Fibroblast of lung (primary cell): ENCODE results near the gene HRAS. TPM values are rescaled to one million over a fixed set of nuclear protein-coding genes. Genes with fewer than 3 reads are reported as not detected.

Source experiments
- DNase-seq, 2 donors: peaks; one replicate each; pipeline versions ENCODE4 v3.0.0 to v3.0.0-alpha.2; 2010; ENCODE audit warnings: low read depth in 2 of 2
- H2AFZ ChIP-seq: 2 replicates; pipeline ENCODE4 v1.5.1; 2012; ENCODE audit warnings: low read length, control low read depth, inconsistent platforms
- H3K27ac ChIP-seq: 2 replicates; pipeline ENCODE4 v1.5.1; 2011; ENCODE audit warnings: low read length, control low read depth; ENCODE audit not compliant: insufficient read depth
- H3K27me3 ChIP-seq: 2 replicates; pipeline ENCODE4 v1.5.1; 2011; ENCODE audit warnings: mild to moderate bottlenecking, low read length; ENCODE audit not compliant: control insufficient read depth, insufficient read depth
- H3K36me3 ChIP-seq: 2 replicates; pipeline ENCODE4 v1.5.1; 2011; ENCODE audit warnings: low read length; ENCODE audit not compliant: control insufficient read depth, insufficient read depth
- H3K4me1 ChIP-seq: 2 replicates; pipeline ENCODE4 v1.5.1; 2011; ENCODE audit warnings: low read length; ENCODE audit not compliant: control insufficient read depth, insufficient read depth; ENCODE audit errors: extremely low read depth
- H3K4me2 ChIP-seq: 2 replicates; pipeline ENCODE4 v1.5.1; 2011; ENCODE audit warnings: low read length, control low read depth; ENCODE audit not compliant: insufficient read depth; ENCODE audit errors: extremely low read depth
- H3K4me3 ChIP-seq, 4 experiments: fragments of 200-600 bp in 1 of 4; sonication (generic) in 1 of 4; replicated peaks in 1 of 4; 2 replicates each; pipeline ENCODE4 v1.5.1; 2011 to 2016; ENCODE audit warnings: low read length in 4 of 4, low read depth in 3 of 4, mild to moderate bottlenecking in 3 of 4, control low read depth in 2 of 4, inconsistent platforms in 1 of 4, mixed read lengths in 1 of 4; ENCODE audit not compliant: insufficient read depth in 1 of 4; ENCODE audit errors: control extremely low read depth in 1 of 4
- H3K79me2 ChIP-seq: 2 replicates; pipeline ENCODE4 v1.5.1; 2012; ENCODE audit warnings: mild to moderate bottlenecking, low read length, inconsistent platforms; ENCODE audit not compliant: control insufficient read depth, insufficient read depth
- H3K9ac ChIP-seq: 2 replicates; pipeline ENCODE4 v1.5.1; 2011; ENCODE audit warnings: mild to moderate bottlenecking, low read length, control low read depth; ENCODE audit not compliant: insufficient read depth
- H3K9me3 ChIP-seq: 2 replicates; pipeline ENCODE4 v1.5.1; 2012; ENCODE audit warnings: low read depth, low read length; ENCODE audit not compliant: control insufficient read depth, insufficient read depth
- H4K20me1 ChIP-seq: 2 replicates; pipeline ENCODE4 v1.5.1; 2011; ENCODE audit warnings: low read length; ENCODE audit not compliant: control insufficient read depth, insufficient read depth; ENCODE audit errors: extremely low read depth
- CTCF ChIP-seq, 2 donors: IDR thresholded peaks in 1 of 2; conservative IDR thresholded peaks in 1 of 2; 1 replicate in 1 of 2; 2 replicates in 1 of 2; pipeline ENCODE4 v1.5.1; 2011 to 2012; ENCODE audit warnings: low read length in 2 of 2, control low read depth in 1 of 2, inconsistent platforms in 1 of 2, low read depth in 1 of 2, mild to moderate bottlenecking in 1 of 2
- EZH2 ChIP-seq: IDR thresholded peaks from 2 replicates; pipeline ENCODE4 v1.5.1; 2012; ENCODE audit warnings: low read length, control low read depth, mild to moderate bottlenecking; ENCODE audit errors: missing control alignments
- polyA plus RNA-seq, 2 donors: library from polyadenylated mRNA; depleted of rRNA in 1 of 2; stranded (reverse) in 1 of 2; unstranded in 1 of 2; fragments of >200 nt; gene quantifications; 2 replicates each; pipeline ENCODE4 v1.2.1, GENCODE V29; 2011 to 2012; ENCODE audit warnings: missing spikeins in 1 of 2
- total RNA-seq: library from RNA; depleted of rRNA; stranded (reverse); fragments of >200 nt; gene quantifications from 2 replicates; pipeline ENCODE4 v1.2.1, GENCODE V29; 2014

HRAS gene
- total and polyA plus RNA-seq, 2 donors (not counting 1 experiment from before 2014, with no cell fraction given), result 51.7 to 58.5 TPM

- peaks cover 14% of the 10 kb centered on the region for H3K36me3 ChIP-seq
- H4K20me1 ChIP-seq, result no peaks in the 10 kb centered on the region
- no peak for TF ChIP-seq EZH2
- no peak for TF ChIP-seq CTCF (conservative IDR thresholded peaks at IDR 0.05 in 1 of 2, IDR thresholded peaks at IDR 0.05 in 1 of 2; ENCODE audit: low read depth in 1 of 2, low read length in 2 of 2)
- H2AFZ ChIP-seq, result no peak overlapping the region
- peak overlapping the region in 2 of 4 experiments; percentile 78 to 85 for H3K4me3 ChIP-seq
- H3K4me2 ChIP-seq, result no peak overlapping the region
- no peaks in the 10 kb centered on the region for H3K27me3 ChIP-seq
- H3K9ac ChIP-seq, result peak overlapping the region; percentile 69
- no peak for DNase-seq
- peaks cover 12% of the 10 kb centered on the region for H3K79me2 ChIP-seq
- H3K4me1 ChIP-seq, result no peaks in the 10 kb centered on the region
- no peak overlapping the region for H3K27ac ChIP-seq
- H3K9me3 ChIP-seq, result no peaks in the 10 kb centered on the region
Observed at GRCh38 chr11:535210-535518, 212 bp downstream of the HRAS start.

GRCh38 chr11:534396-535209, 773 bp downstream of the HRAS start:
- DNase-seq, result peak; percentile 9 to 19
- Histone ChIP-seq H2AFZ (no peak overlapping the region), H3K27ac (peak overlapping the region; percentile 61)

More at GRCh38 chr11:534396-535209, 773 bp downstream of the HRAS start:
- H3K4me3 ChIP-seq, result peak overlapping the region; percentile 63 to 89 (median 82)
- no peaks in the 10 kb centered on the region for H3K4me1 ChIP-seq
- H3K9me3 ChIP-seq, result no peaks in the 10 kb centered on the region
- H4K20me1 ChIP-seq, result no peaks in the 10 kb centered on the region
- H3K27me3 ChIP-seq, result no peaks in the 10 kb centered on the region
- H3K36me3 ChIP-seq, result peaks cover 15% of the 10 kb centered on the region
- peak overlapping the region; percentile 94 for H3K4me2 ChIP-seq
- peaks cover 12% of the 10 kb centered on the region for H3K79me2 ChIP-seq
- TF ChIP-seq CTCF (conservative IDR thresholded peaks at IDR 0.05 in 1 of 2, IDR thresholded peaks at IDR 0.05 in 1 of 2; ENCODE audit: low read depth in 1 of 2, low read length in 2 of 2) (no peak), EZH2 (no peak)
- peak overlapping the region; percentile 69 for H3K9ac ChIP-seq
